Right lobe of liver (tissue), 4 donors: ENCODE measurements around the gene C19orf38.

Experiments used
- POLR2A ChIP-seq: fragments of 450-650 bp; IDR thresholded peaks from one replicate; pipeline ENCODE4 v1.6.1; 2017; ENCODE audit warnings: antibody characterized with exemption, mild to moderate bottlenecking
- TF ChIP-seq, protein P1 (sequence below), 4 donors: fragments of 200-600 bp in 3 of 4; fragments of 450-650 bp in 1 of 4; IDR thresholded peaks; one replicate each; pipeline versions ENCODE4 v1.5.1 to v1.8.0; 2016 to 2022; ENCODE audit warnings: antibody characterized with exemption in 4 of 4, mild to moderate bottlenecking in 2 of 4
- donor health status: DM: no; HTN: no; CAD: no.
- donor health status: DM: no; HTN: no; CAD: no.
- donor health status: DM: no; HTN: yes; CAD: no.

DNA sequence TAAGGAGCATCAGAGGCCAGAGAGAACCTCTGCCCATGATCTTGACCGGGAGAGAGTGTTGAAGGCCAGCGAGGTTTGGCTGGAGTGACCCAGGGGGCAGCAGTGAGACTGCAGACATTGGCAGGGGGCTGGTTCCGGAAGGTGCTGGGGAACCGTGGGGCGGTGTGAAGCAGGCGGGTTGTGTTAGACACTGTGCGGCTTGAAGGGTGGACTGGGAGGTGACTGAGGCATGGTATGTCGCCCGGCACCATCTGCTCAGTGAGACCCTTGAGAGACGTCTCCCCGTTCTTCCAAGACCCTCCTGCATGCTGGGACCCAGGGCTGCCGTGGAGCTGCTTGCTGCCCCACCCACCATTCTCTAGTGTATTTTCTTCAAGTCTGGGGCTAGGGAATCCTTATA is 47.7 kb downstream of the C19orf38 start:
- TF ChIP-seq, protein P1, sequence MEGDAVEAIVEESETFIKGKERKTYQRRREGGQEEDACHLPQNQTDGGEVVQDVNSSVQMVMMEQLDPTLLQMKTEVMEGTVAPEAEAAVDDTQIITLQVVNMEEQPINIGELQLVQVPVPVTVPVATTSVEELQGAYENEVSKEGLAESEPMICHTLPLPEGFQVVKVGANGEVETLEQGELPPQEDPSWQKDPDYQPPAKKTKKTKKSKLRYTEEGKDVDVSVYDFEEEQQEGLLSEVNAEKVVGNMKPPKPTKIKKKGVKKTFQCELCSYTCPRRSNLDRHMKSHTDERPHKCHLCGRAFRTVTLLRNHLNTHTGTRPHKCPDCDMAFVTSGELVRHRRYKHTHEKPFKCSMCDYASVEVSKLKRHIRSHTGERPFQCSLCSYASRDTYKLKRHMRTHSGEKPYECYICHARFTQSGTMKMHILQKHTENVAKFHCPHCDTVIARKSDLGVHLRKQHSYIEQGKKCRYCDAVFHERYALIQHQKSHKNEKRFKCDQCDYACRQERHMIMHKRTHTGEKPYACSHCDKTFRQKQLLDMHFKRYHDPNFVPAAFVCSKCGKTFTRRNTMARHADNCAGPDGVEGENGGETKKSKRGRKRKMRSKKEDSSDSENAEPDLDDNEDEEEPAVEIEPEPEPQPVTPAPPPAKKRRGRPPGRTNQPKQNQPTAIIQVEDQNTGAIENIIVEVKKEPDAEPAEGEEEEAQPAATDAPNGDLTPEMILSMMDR (IDR thresholded peaks at IDR 0.05): no peak
- TF ChIP-seq POLR2A: no peak
